ENCODE results near the gene ADGRA1. TPM values are rescaled to one million over a fixed set of nuclear protein-coding genes. Genes with fewer than 3 reads are reported as not detected.

The ADGRA1 gene
- total RNA-seq, 2 donors from 2014 or later = 0.24 to 1.0 TPM

- H3K9me3 Mint-ChIP-seq = peaks cover 13% of the 10 kb centered on the region
These were observed 91.9 kb downstream of the ADGRA1 start for GRCh38 chr10:133179651-133180050.

GRCh38 chr10:133180192-133180964, 92.7 kb downstream of the ADGRA1 start:
- Histone ChIP-seq H3K4me3 (ENCODE audit: low read length) (no peak overlapping the region), H3K27ac (ENCODE audit: low read depth, low read length) (peak overlapping the region; percentile 38), H3K9me3 (ENCODE audit: control insufficient read depth, low read length) (peaks cover 8% of the 10 kb centered on the region), H3K9ac (ENCODE audit: extremely low read depth, low read length, poor library complexity, severe bottlenecking) (no peak overlapping the region), H3K4me1 (ENCODE audit: control insufficient read depth, insufficient read depth, low read length) (no peaks in the 10 kb centered on the region), H3K27me3 (ENCODE audit: control insufficient read depth, insufficient read depth, low read length, poor library complexity, severe bottlenecking) (no peaks in the 10 kb centered on the region), H3K36me3 (ENCODE audit: control insufficient read depth, insufficient read depth, low read length) (no peaks in the 10 kb centered on the region)
- H3K9me3 Mint-ChIP-seq = peaks cover 13% of the 10 kb centered on the region
- TF ChIP-seq, protein P1, sequence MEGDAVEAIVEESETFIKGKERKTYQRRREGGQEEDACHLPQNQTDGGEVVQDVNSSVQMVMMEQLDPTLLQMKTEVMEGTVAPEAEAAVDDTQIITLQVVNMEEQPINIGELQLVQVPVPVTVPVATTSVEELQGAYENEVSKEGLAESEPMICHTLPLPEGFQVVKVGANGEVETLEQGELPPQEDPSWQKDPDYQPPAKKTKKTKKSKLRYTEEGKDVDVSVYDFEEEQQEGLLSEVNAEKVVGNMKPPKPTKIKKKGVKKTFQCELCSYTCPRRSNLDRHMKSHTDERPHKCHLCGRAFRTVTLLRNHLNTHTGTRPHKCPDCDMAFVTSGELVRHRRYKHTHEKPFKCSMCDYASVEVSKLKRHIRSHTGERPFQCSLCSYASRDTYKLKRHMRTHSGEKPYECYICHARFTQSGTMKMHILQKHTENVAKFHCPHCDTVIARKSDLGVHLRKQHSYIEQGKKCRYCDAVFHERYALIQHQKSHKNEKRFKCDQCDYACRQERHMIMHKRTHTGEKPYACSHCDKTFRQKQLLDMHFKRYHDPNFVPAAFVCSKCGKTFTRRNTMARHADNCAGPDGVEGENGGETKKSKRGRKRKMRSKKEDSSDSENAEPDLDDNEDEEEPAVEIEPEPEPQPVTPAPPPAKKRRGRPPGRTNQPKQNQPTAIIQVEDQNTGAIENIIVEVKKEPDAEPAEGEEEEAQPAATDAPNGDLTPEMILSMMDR (conservative IDR thresholded peaks at IDR 0.05) = no peak
- H3K4me3 Mint-ChIP-seq = no peak overlapping the region
- no peaks in the 10 kb centered on the region for H3K27me3 Mint-ChIP-seq (ENCODE audit: insufficient read depth)
- peaks cover 11% of the 10 kb centered on the region for H3K36me3 Mint-ChIP-seq (ENCODE audit: low read depth)
- DNase-seq = no peak
- no peak overlapping the region for H3K27ac Mint-ChIP-seq
- H3K4me1 Mint-ChIP-seq = no peaks in the 10 kb centered on the region
- WGBS, 2 experiments (ENCODE audit: insufficient coverage in 1 of 2, insufficient read length in 1 of 2) = 93 to 97% methylated on average over 24 to 33 of the region's 33 CpGs

More at GRCh38 chr10:133179651-133180050, 91.9 kb downstream of the ADGRA1 start:
- Histone ChIP-seq H3K36me3 (ENCODE audit: control insufficient read depth, insufficient read depth, low read length) (no peaks in the 10 kb centered on the region), H3K4me3 (ENCODE audit: low read length) (no peak overlapping the region), H3K9ac (ENCODE audit: extremely low read depth, low read length, poor library complexity, severe bottlenecking) (no peak overlapping the region), H3K27ac (ENCODE audit: low read depth, low read length) (peak overlapping the region; percentile 38), H3K4me1 (ENCODE audit: control insufficient read depth, insufficient read depth, low read length) (no peaks in the 10 kb centered on the region), H3K27me3 (ENCODE audit: control insufficient read depth, insufficient read depth, low read length, poor library complexity, severe bottlenecking) (no peaks in the 10 kb centered on the region), H3K9me3 (ENCODE audit: control insufficient read depth, low read length) (peaks cover 8% of the 10 kb centered on the region)
- H3K36me3 Mint-ChIP-seq (ENCODE audit: low read depth) = peaks cover 11% of the 10 kb centered on the region
- H3K4me3 Mint-ChIP-seq = no peak overlapping the region
- no peaks in the 10 kb centered on the region for H3K4me1 Mint-ChIP-seq
- TF ChIP-seq, protein P1 (conservative IDR thresholded peaks at IDR 0.05) = no peak
- no peak overlapping the region for H3K27ac Mint-ChIP-seq
- no peak for DNase-seq
- 87 to 92% methylated on average over 22 to 26 of the region's 26 CpGs for WGBS, 2 experiments (ENCODE audit: insufficient coverage in 1 of 2, insufficient read length in 1 of 2)
- H3K27me3 Mint-ChIP-seq (ENCODE audit: insufficient read depth) = no peaks in the 10 kb centered on the region

GRCh38 chr10:133180965-133181639, 93.4 kb downstream of the ADGRA1 start:
- Mint-ChIP-seq H3K27ac (no peak overlapping the region), H3K27me3 (ENCODE audit: insufficient read depth) (no peaks in the 10 kb centered on the region), H3K9me3 (peaks cover 13% of the 10 kb centered on the region), H3K36me3 (ENCODE audit: low read depth) (peaks cover 11% of the 10 kb centered on the region), H3K4me1 (no peaks in the 10 kb centered on the region), H3K4me3 (no peak overlapping the region)
- Histone ChIP-seq H3K27me3 (ENCODE audit: control insufficient read depth, insufficient read depth, low read length, poor library complexity, severe bottlenecking) (no peaks in the 10 kb centered on the region), H3K4me1 (ENCODE audit: control insufficient read depth, insufficient read depth, low read length) (no peaks in the 10 kb centered on the region), H3K9me3 (ENCODE audit: control insufficient read depth, low read length) (peaks cover 8% of the 10 kb centered on the region), H3K27ac (ENCODE audit: low read depth, low read length) (no peak overlapping the region), H3K4me3 (ENCODE audit: low read length) (no peak overlapping the region), H3K9ac (ENCODE audit: extremely low read depth, low read length, poor library complexity, severe bottlenecking) (no peak overlapping the region), H3K36me3 (ENCODE audit: control insufficient read depth, insufficient read depth, low read length) (no peaks in the 10 kb centered on the region)
- WGBS, 2 experiments (ENCODE audit: insufficient coverage in 1 of 2, insufficient read length in 1 of 2) = 94 to 98% methylated on average over 21 to 23 of the region's 23 CpGs
- TF ChIP-seq, protein P1 (conservative IDR thresholded peaks at IDR 0.05) = no peak
- no peak for DNase-seq

Other genes starting within 250 kb of the ADGRA1 start
- 10 to 100 TPM in 1 of 2 donors, 1 to 10 TPM in 1; 9.9 to 10.5 TPM for gene CFAP46, start 145.4 kb upstream of the ADGRA1 start, total RNA-seq
- gene KNDC1, start 72.3 kb downstream of the ADGRA1 start, total RNA-seq = 1 to 10 TPM; 6.5 to 9.6 TPM
- 1 to 10 TPM in 1 of 2 donors, not detected in 1; 1.5 TPM for gene UTF1, start 142.3 kb downstream of the ADGRA1 start, total RNA-seq
- gene VENTX, start 149.9 kb downstream of the ADGRA1 start, total RNA-seq = 10 to 100 TPM in 1 of 2 donors, 1 to 10 TPM in 1; 5.5 to 14.2 TPM
- gene ADAM8, start 188.9 kb downstream of the ADGRA1 start, total RNA-seq = 1 to 10 TPM; 3.7 to 5.5 TPM
- gene TUBGCP2, start 220.9 kb downstream of the ADGRA1 start, total RNA-seq = 10 to 100 TPM; 52.8 to 63.0 TPM
- 10 to 100 TPM; 48.1 to 57.6 TPM for gene ZNF511, start 221.0 kb downstream of the ADGRA1 start, total RNA-seq
- gene CALY, start 249.0 kb downstream of the ADGRA1 start, total RNA-seq = 1 to 10 TPM in 1 of 2 donors, under 1 TPM in 1; 0.75 to 1.3 TPM

All from endodermal cell (in vitro differentiated cells).